ENCODE results near the gene HTT. TPM values are rescaled to one million over a fixed set of nuclear protein-coding genes. Genes with fewer than 3 reads are reported as not detected.
"Not testable (repeated sequence)": the region's sequence is repeated elsewhere in the genome, so short reads cannot be mapped to it uniquely, and the experiment has no call there.

HTT gene
- total RNA-seq, 1 donor = 97.8 TPM

DNA sequence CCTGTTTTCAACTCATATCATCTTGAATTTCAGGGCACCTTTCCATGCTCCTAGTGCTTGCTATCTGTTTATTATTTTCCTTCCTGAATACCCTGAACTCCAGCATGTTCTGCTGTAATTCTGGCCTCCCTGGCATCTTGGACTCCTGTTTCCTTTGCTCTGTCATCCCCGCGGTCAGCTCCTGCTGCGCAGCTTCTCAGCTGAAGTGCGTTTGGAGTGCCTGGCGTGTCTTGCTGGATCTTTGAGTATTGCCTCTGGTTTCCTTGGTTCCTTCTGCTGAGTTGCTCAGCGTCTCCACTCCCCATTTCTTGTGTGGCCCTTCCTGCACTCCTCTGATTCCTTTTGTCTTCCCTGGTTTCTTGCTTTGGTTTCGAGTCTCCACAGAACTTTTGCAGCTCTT is 84.4 kb downstream of the HTT start:
- DNase-seq (ENCODE audit: low read depth in 2 of 3, low spot score in 2 of 3) = no peak

DNA sequence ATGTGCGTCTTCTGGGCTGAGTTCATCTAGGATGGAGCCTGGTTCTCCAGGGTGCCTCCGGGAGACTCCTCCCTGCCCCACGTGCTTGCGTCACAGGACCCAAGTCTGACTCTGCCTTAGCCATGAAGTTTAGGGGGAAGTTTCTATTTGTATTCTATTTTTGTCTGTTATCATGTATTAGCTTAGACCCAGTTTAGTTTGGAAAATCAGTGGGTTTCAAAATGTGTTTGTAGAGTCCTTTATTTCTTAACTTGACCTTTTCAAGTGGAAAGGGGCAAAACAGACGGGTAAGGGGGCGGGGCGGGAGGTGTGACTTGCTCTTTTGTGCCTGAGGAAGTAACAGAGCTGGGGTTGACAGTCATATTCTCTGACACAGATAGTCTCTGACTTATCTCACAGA is 86.0 kb downstream of the HTT start:
- no peak for DNase-seq (ENCODE audit: low read depth in 2 of 3, low spot score in 2 of 3)

DNA sequence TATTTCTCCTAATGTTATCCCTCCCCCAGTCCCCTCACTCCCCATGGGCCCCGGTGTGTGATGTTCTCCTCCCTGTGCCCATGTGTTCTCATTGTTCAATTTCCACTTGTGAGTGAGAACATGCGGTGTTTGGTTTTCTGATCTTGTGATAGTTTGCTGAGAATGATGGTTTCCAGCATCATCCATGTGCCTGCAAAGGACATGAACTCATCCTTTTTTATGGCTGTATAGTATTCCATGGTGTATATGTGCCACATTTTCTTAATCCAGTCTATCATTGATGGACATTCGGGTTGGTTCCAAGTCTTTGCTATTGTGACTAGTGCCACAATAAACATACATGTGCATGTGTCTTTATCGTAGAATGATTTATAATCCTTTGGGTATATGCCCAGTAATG is 86.6 kb downstream of the HTT start:
- DNase-seq (ENCODE audit: low read depth in 2 of 3, low spot score in 2 of 3) = not testable (repeated sequence)

DNA sequence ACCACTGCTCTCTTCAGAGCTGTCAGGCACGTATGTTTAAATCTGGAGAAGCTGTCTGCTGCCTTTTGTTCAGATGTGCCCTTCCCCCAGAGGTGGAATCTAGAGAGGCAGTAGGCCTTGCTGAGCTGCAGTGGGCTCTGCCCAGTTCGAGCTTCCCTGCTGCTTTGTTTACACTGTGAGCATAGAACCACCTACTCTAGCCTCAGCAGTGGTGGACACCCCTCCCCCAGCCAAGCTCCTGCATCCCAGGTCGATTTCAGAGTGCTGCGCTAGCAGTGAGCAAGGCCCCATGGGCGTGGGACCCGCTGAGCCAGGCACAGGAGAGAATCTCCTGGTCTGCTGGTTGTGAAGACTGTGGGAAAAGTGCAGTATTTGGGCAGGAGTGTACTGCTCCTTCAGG is 92.0 kb downstream of the HTT start:
- DNase-seq (ENCODE audit: low read depth in 2 of 3, low spot score in 2 of 3) = not testable (repeated sequence)

DNA sequence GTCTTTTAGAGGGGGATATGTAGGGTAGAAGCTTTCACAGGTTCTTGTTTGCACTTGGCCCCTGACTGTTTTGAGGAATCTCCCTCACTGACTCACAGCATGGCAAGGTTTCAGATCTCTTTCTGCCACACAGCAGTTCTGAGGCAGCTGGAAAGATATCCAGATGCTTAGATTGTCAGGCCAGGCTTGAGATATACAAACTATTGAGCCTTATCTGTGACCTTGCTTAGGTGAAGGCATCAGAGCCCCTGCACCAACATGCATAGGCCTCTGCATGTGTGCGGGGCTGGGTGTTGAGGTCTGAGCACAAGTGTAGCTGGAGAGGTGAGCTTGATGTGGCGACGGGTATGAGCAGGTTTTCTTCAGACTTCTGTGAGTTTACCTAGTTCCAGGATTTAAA is 93.5 kb downstream of the HTT start:
- DNase-seq (ENCODE audit: low read depth in 2 of 3, low spot score in 2 of 3) = no peak

DNA sequence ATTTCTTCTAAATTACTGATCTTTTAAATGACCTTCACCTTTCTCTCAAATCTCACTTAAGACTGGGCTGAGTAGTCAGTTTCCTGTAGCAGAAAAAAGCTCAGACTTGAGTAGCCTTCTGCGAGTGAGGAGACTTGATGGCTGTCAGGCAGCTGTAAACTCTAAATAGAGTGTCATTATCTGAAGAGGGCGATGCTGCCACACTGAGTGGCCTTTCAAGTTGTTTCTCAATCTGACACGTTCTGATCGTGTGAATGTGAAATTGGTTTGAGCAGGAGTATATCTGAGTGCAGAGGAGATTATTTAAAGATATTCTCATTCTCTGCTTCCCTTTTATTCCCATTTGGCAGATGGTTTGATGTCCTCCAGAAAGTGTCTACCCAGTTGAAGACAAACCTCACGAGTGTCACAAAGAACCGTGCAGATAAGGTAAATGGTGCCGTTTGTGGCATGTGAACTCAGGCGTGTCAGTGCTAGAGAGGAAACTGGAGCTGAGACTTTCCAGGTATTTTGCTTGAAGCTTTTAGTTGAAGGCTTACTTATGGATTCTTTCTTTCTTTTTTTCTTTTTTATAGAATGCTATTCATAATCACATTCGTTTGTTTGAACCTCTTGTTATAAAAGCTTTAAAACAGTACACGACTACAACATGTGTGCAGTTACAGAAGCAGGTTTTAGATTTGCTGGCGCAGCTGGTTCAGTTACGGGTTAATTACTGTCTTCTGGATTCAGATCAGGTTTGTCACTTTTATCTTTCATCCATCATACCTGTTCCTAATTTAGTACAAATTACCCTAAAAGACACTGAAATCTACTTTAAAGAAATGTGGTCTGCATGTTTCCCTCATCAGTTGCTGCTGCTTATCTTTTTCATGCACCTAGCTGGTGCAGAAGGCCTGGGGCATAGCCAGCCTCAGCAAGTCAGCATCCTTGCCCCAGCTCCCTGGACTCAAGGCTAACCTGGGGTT is 100.2 kb downstream of the HTT start:
- no peak for DNase-seq (ENCODE audit: low read depth in 2 of 3, low spot score in 2 of 3)

DNA sequence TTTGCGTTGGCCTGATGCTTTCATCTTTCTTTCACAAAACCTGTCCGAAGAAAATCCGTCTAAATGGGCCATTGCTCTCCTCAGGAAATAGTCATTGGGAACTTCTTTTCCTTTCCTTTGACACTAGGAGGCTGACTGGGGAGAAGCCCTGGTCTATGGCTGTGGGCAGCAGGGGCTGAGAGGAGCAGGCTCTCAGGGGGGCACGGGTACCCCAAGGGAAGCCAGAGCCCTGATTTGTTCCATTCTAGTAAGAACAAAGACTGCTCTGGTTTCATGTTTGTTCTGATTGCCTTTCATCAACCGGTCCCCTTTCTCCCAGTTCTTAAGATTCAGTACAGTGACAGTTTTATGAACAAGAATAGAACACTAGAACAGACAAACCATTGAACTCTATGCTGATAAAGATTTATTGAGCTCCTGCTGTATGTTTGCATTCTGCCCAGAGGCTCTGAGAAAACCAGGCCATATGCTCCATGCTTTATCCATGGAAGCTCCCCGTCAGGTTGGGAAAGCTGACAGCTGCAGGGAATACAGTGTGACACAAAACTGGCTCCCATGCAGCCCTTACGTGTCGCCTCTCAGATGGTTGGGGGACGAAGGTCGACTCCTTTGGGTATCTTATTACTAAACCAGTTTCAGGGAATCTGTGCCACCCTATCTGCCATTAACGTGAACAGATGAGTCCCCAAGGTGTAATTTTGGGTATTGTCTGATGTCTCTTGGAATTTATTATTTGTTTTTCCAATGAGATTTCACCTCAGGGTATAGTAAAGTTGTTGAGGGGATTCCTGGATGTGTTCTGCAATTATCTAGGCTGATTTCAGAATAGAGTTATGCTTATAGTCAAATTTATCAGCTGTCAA is 102.1 kb downstream of the HTT start:
- no peak for DNase-seq (ENCODE audit: low read depth in 2 of 3, low spot score in 2 of 3)

DNA sequence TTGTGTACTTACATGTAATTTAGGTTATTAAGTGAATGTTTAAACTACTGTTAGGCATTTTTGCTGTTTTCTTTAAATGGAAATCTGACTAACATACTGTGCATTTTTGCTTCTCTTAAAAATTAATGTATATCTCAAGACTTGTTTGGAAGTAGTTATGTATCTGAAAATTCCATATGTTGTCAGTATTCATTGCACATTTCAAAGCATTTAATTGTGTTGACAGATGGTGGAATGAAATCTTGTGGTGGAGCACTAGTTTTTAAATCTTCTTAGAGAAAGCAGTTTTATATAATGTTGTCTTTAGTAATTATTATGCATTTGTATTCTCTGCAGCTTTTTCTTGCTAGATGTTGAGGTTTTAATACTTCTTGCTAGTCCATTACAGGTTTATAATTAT is 102.9 kb downstream of the HTT start:
- no peak for DNase-seq (ENCODE audit: low read depth in 2 of 3, low spot score in 2 of 3)

DNA sequence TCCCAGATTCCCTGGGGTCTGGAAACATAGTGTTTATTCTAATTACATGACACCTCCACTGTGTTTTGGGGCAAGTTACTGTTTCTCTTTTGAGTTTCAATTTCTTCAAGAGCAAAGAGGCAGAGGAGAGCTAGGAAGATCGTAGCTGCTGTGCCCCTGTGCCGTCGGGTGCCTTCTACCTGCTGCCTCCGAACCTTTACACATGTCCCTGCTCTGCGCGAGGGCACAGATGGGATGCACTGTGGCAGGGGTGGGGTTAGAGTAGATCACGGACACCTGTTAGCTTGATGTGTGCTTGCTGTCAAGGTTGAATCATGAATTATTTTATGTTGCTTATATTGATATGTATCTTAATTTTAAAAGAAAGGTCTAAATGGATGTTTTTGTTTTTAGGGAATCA is 103.4 kb downstream of the HTT start:
- DNase-seq (ENCODE audit: low read depth in 2 of 3, low spot score in 2 of 3) = no peak

DNA sequence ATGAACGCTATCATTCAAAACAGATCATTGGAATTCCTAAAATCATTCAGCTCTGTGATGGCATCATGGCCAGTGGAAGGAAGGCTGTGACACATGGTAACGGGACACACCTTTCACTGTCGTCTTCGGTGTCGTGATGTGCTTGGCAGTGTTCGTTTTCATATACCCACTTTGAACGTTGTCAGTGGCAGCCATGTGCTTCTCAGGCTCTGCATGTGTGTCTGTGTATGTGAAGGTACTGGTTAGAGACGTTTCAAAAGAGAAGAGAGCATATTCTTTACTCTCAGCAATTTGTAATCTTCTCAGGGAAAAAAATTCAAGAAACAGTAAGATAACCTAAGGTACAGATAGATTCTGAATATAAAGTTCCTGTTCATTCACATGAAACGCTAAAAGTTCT is 103.9 kb downstream of the HTT start:
- no peak for DNase-seq (ENCODE audit: low read depth in 2 of 3, low spot score in 2 of 3)

DNA sequence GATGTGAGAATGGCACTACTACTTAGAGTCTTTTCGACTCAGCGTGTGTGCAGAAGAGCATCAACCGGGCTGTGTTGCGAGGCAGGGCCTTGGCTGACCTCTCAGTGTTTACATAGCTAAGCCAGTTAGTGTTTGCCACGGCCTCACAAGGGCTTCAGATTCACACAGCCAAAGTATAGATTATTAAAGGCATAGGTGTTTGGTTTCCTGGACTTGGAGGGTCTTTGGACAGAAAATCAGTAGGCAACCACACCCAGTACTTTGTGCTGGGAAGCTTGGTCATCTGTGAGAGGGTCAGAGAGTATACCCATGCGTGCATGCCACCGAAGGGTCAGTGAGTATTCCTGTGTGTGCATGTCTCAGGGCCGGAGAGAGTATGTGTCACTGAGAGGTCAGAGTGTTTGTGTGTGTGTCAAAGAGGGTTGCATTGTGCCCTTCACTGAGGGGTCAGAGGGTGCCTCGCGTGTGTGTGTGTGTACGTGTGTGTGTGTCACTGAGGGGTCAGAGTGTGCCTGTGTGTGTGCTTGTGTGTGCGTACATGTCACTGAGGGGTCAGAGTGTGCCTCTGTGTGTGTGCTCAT is 104.7 kb downstream of the HTT start:
- no peak for DNase-seq (ENCODE audit: low read depth in 2 of 3, low spot score in 2 of 3)

DNA sequence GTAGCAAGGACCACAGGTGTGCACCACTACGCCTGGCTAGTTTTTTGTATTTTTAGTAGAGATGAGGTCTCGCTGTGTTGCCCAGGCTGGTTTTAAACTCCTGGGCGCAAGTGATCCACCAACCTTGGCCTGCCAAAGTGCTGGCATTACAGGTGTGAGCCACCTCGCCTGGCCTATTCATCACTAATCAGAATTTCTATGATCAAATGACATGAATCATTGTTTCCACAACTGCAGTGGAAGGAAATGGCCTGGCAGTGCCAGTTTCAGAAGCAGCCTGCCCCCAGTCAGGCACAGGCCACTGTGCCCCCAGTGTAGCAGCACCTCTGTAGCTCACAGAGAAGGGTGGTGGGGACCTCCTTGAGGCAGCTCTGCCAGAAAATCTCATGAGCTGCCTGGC is 108.5 kb downstream of the HTT start:
- no peak for DNase-seq (ENCODE audit: low read depth in 2 of 3, low spot score in 2 of 3)

DNA sequence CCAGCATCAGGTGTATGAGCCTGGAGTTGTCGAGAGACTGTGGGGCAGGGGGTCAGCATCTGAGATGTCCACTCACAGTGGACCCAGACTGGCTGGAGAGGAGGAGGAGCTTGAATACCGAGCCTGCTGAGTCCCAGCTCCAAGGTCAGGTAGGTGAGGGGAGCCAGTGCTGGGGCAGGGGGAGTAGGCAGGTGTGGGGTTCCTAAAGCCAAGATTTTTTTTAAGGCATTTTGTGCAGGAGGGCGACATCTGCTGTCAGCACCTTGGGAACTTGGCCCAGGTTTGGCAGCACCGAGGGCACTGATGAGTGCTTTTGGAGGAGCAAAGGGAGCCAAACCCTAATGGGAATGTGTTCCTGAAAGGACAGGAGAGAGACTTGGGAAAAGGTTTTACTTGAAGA is 110.2 kb downstream of the HTT start:
- no peak for DNase-seq (ENCODE audit: low read depth in 2 of 3, low spot score in 2 of 3)

DNA sequence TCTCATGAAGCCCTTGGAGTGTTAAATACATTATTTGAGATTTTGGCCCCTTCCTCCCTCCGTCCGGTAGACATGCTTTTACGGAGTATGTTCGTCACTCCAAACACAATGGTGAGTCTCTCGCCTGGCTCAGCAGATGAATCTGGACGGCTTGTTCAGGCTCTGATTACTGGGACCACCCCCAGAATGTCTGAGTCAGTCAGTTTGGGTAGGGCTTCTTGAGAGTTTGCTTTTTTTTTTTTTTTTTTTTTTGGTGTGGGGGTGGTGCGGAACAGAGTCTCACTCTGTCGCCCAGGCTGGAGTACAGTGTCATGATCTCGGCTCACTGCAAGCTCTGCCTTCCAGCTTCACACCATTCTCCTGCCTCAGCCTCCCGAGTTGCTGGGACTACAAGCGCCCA is 112.1 kb downstream of the HTT start:
- no peak for DNase-seq (ENCODE audit: low read depth in 2 of 3, low spot score in 2 of 3)

DNA sequence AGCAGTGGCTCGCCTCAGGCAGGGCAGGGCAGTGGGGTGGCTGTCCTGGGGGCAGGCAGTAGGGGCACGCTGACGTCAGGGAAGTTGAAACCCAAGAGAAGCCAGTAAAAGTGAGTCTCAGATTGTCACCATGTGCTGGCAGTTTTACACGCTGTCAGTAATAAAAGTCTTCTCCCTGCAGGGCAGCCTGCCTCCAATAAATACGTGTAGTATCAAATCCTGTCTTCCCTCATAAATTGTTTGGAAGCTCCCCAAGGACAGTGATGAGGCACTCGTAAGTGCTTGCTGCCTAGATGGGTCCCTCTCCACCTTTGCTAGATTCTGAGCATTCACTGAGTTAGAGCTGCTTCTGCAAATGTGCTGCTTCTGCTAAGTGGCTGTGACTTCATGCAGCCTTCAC is 113.6 kb downstream of the HTT start:
- DNase-seq (ENCODE audit: low read depth in 2 of 3, low spot score in 2 of 3) = no peak

DNA sequence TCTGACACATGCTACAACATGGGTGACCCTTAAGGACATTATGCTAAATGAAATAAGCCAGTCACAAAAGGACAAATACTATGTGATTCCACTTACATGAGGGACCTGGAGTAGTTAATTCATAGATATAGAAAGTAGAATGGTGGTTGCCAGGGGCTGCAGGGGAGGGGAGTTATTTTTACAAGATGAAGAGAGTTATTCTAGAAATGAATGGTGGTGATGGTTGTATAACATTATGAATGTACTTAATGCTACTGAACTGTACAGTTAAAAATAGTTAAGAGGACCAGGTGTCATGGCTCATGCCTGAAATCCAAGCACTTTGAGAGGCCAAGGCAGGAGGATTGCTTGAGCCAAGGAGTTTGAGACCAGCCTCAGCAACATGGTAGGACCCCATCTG is 115.0 kb downstream of the HTT start:
- no peak for DNase-seq (ENCODE audit: low read depth in 2 of 3, low spot score in 2 of 3)

DNA sequence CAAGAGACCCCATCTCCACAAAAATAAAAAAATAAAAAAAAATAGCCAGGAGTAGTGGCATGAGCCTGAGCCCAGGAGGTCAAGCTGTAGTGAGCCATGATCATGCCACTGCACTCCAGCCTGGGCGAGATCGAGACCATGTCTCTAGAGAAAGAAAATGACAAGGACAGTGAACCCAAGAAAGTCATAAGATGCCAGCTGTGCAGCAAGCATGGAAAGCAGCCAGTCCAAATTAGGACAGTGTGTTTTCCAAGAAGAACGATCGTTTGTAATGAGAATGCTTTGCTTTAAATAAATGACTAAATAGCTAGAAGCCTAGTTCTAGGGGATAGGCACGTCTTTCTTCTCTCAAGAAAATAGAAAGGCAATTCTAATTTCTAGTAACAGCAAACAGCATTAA is 116.1 kb downstream of the HTT start:
- DNase-seq (ENCODE audit: low read depth in 2 of 3, low spot score in 2 of 3) = no peak

DNA sequence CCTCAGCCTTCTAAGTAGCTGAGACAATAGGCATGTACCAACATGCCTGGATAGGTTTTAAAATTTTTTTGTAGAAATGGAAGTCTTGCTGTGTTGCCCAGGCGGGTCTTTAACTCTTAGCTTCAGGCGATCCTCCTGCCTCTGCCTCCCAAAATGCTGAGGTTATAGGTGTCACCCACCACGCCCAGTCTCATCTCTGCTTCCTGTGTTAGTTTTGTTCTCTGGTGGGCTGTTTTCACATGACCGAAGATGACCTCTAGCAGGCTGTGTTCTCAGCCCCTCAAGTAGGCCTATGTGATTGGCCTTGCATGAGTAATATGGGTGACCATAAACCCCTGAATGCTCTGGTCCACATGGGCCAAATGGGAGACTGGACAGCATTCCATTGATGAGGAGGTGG is 117.7 kb downstream of the HTT start:
- DNase-seq (ENCODE audit: low read depth in 2 of 3, low spot score in 2 of 3) = no peak

DNA sequence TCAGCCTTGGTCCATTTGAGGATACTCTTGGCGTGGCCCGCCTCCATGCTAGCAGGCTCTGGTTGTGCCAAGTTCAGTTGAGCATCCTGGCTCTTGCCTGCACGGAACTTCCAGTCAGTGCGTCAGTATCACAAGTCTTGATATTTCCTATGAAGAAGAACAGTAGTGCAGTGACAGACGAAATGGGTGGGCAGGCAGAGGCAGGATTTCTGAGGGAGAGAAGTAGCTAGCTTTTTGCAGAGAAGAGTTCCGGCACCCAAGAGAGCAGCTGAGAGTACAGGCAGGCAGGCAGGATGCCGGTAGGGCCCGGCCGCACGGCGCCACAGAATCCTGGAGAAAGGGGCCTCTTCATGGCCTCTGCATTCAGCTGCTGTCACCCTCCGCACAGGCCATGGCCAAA is 118.3 kb downstream of the HTT start:
- no peak for DNase-seq (ENCODE audit: low read depth in 2 of 3, low spot score in 2 of 3)

DNA sequence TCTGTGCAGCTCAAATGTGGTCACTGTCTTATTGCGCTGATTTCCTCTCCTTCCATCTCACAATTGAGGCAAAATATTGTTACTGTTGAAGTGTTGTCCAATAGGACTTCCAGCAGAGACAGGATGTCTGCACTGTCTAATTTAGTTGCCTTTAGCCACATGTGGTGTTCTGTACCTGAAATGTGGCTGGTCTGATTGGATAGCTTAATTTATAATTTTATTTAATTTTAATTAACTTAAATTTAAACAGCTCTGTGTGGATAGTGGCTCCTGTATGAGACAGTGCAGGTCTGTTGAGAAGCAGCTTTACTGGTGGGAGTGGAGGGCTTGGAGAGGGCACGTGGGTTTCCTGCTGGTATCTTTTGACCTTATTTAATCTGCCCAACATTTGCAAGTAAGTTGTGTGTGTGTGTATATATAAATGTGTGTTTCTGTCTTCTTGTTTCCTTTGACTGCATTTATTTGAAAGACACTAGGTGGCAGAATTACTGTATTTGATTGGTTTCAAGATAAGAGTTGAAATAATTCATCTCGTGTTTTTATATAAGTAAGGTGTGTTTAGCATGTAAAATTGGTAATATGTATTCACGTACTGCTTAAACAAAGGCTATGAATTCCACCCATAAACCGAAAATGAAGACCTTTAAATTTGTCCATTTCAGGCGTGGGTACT is 119.2 kb downstream of the HTT start:
- DNase-seq (ENCODE audit: low read depth in 2 of 3, low spot score in 2 of 3) = peak in 1 of 3 donors; percentile 59
